Measurements from ENCODE around the gene DLGAP1. TPM values are rescaled to one million over a fixed set of nuclear protein-coding genes. Genes with fewer than 3 reads are reported as not detected.

DLGAP1 gene
- total and polyA plus RNA-seq, 2 of the 8 experiments (the other 6 are each of a cell fraction or from before 2014, with no cell fraction given) = 11.8 to 16.9 TPM

- TF ChIP-seq RAD21 (IDR thresholded peaks at IDR 0.05 in 1 of 2, conservative IDR thresholded peaks at IDR 0.05 in 1 of 2; ENCODE audit: low read depth in 2 of 2, low read length in 2 of 2) (no peak), RXRA (IDR thresholded peaks at IDR 0.05; ENCODE audit: insufficient read depth, low read depth, low read length) (no peak), TEAD4 (IDR thresholded peaks at IDR 0.05; ENCODE audit: low read depth, low read length) (no peak), EP300 (IDR thresholded peaks at IDR 0.05; ENCODE audit: borderline replicate concordance in 1 of 2, low read depth in 2 of 2, low read length in 2 of 2) (no peak), KDM4A (IDR thresholded peaks at IDR 0.05; ENCODE audit: low read depth, low read length, severe bottlenecking) (no peak), SP2 (IDR thresholded peaks at IDR 0.05; ENCODE audit: low read length) (no peak), EGR1 (IDR thresholded peaks at IDR 0.05; ENCODE audit: borderline replicate concordance, low read depth, low read length) (no peak), HDAC2 (IDR thresholded peaks at IDR 0.05; ENCODE audit: borderline replicate concordance in 1 of 2, low read depth in 2 of 2, low read length in 2 of 2) (no peak), TBP (IDR thresholded peaks at IDR 0.05; ENCODE audit: low read depth, low read length) (no peak), POLR2A (IDR thresholded peaks at IDR 0.05; ENCODE audit: control extremely low read depth in 1 of 2, low read depth in 2 of 2, low read length in 2 of 2) (no peak), ATF3 (IDR thresholded peaks at IDR 0.05; ENCODE audit: insufficient read depth, low read depth, low read length) (no peak)
These were observed 730.0 kb downstream of the DLGAP1 start (continued) for GRCh38 chr18:3725115-3725514.
